Measurements from ENCODE around the gene CDYL. TPM values are rescaled to one million over a fixed set of nuclear protein-coding genes. Genes with fewer than 3 reads are reported as not detected.

Gene CDYL
- total and polyA plus RNA-seq, 10 donors: 6.8 to 48.4 (median 35.3) TPM

- Histone ChIP-seq H3K4me3 (no peak overlapping the region), H3K4me1 (peaks cover 0 to 59% (median 40%) of the 10 kb centered on the region in 6 donors), H3K36me3 (peaks cover 0 to 37% (median 0%) of the 10 kb centered on the region in 6 donors), H3K27ac (no peak overlapping the region), H3K27me3 (replicated peaks in 1 of 7) (no peaks in the 10 kb centered on the region), H3K9me3 (no peaks in the 10 kb centered on the region)
- TF ChIP-seq CTCF (IDR thresholded peaks at IDR 0.05 in 8 of 11, conservative IDR thresholded peaks at IDR 0.05 in 3 of 11) (no peak), POLR2AphosphoS5 (IDR thresholded peaks at IDR 0.05) (no peak), POLR2A (IDR thresholded peaks at IDR 0.05) (no peak)
- DNase-seq: no peak
- intact Hi-C loops (cut with DNase I; ENCODE audit: low total_unique reads): no loop called here
- WGBS, 5 donors: 94 to 97% (median 97%) methylated on average over 9 of the region's 9 CpGs
These were observed 134.0 kb downstream of the CDYL start for GRCh38 chr6:4910037-4910760.

GRCh38 chr6:4912559-4912958 lies 136.4 kb downstream of the CDYL start:
- Histone ChIP-seq H3K27ac (no peak overlapping the region), H3K4me3 (no peak overlapping the region)
- WGBS, 5 donors: 90 to 95% (median 92%) methylated on average over 5 of the region's 5 CpGs

GRCh38 chr6:4913705-4914419 lies 137.7 kb downstream of the CDYL start:
- Histone ChIP-seq H3K36me3 (peaks cover 0 to 39% (median 0%) of the 10 kb centered on the region in 6 donors), H3K27ac (peak overlapping the region in 2 of 8 donors; percentile 29 to 37), H3K9me3 (no peaks in the 10 kb centered on the region), H3K27me3 (replicated peaks in 1 of 7) (no peaks in the 10 kb centered on the region), H3K4me1 (peaks cover 0 to 45% (median 17%) of the 10 kb centered on the region in 6 donors), H3K4me3 (no peak overlapping the region)
- 71 to 82% (median 74%) methylated on average over 10 of the region's 10 CpGs for WGBS, 5 donors
- TF ChIP-seq POLR2A (IDR thresholded peaks at IDR 0.05): no peak
- TF ChIP-seq CTCF (IDR thresholded peaks at IDR 0.05 in 8 of 11, conservative IDR thresholded peaks at IDR 0.05 in 3 of 11): no peak
- intact Hi-C loops (cut with DNase I; ENCODE audit: low total_unique reads): no loop called here
- DNase-seq: no peak

More at GRCh38 chr6:4912559-4912958, 136.4 kb downstream of the CDYL start:
- intact Hi-C loops (cut with DNase I; ENCODE audit: low total_unique reads): no loop called here
- Histone ChIP-seq H3K27me3 (replicated peaks in 1 of 7) (no peaks in the 10 kb centered on the region), H3K4me1 (peaks cover 0 to 58% (median 23%) of the 10 kb centered on the region in 6 donors), H3K36me3 (peaks cover 0 to 44% (median 0%) of the 10 kb centered on the region in 6 donors), H3K9me3 (no peaks in the 10 kb centered on the region)
- DNase-seq: no peak
- no peak for TF ChIP-seq POLR2AphosphoS5 (IDR thresholded peaks at IDR 0.05)
- TF ChIP-seq CTCF (IDR thresholded peaks at IDR 0.05 in 8 of 11, conservative IDR thresholded peaks at IDR 0.05 in 3 of 11): no peak
- no peak for TF ChIP-seq POLR2A (IDR thresholded peaks at IDR 0.05)
